A549 (cell line): ENCODE data around the gene PDE3B. TPM values are rescaled to one million over a fixed set of nuclear protein-coding genes. Genes with fewer than 3 reads are reported as not detected.
"Not testable (repeated sequence)": the region's sequence is repeated elsewhere in the genome, so short reads cannot be mapped to it uniquely, and the experiment has no call there.

Experiments used
- ATAC-seq, 2 experiments: fragments of 200-7000 bp in 1 of 2; fragments of >200 bp in 1 of 2; cut with Nextera tagmentation in 1 of 2; cut with Tn5 transposase in 1 of 2; 3 replicates each; pipeline versions ENCODE4 v1.8.0 to v1.9.1; 2018 to 2020; ENCODE audit warnings: mild to moderate bottlenecking in 1 of 2, moderate library complexity in 1 of 2
- CTCF ChIA-PET: fragments of 300-600 bp; sonication (Branson Sonifier 250); formaldehyde crosslinking; extraction: SDS; loops from one replicate; lab custom pipeline; 2021; ENCODE audit warnings: antibody characterized with exemption, inconsistent platforms; lab: Yijun Ruan, JAX
- POLR2A ChIA-PET: fragments of 350-600 bp; formaldehyde crosslinking; extraction: SDS; loops from one replicate; lab custom pipeline; 2021; ENCODE audit warnings: antibody characterized with exemption, inconsistent platforms; lab: Yijun Ruan, JAX
- DNase-seq, 2 experiments: peaks; one replicate each; pipeline versions ENCODE4 v3.0.0 to v3.0.0-alpha.2; 2011 to 2016; ENCODE audit warnings: low read depth in 1 of 2, low spot score in 1 of 2
- FAIRE-seq: peaks from 2 replicates; lab custom pipeline; 2011; peaks lifted over from hg19 to GRCh38; lab: Jason Lieb, UNC
- H3K27ac ChIP-seq, 2 experiments: fragments of >200 bp; sonication (Bioruptor Twin); formaldehyde crosslinking; 3 replicates each; pipeline ENCODE4 v1.5.1; 2016 to 2017
- H3K4me1 ChIP-seq: fragments of >200 bp; sonication (Bioruptor Twin); formaldehyde crosslinking; 3 replicates; pipeline ENCODE4 v1.6.1; 2016
- H3K4me2 ChIP-seq: fragments of >200 bp; sonication (Bioruptor Twin); formaldehyde crosslinking; 3 replicates; pipeline ENCODE4 v1.6.1; 2016
- H3K4me3 ChIP-seq: fragments of >200 bp; sonication (Bioruptor Twin); formaldehyde crosslinking; 3 replicates; pipeline ENCODE4 v1.5.1; 2016
- H3K9me3 ChIP-seq: fragments of >200 bp; sonication (Bioruptor Twin); formaldehyde crosslinking; 3 replicates; pipeline ENCODE4 v1.6.1; 2016
- ATOH8 ChIP-seq: fragments of 250-450 bp; sonication (Bioruptor Pico); IDR thresholded peaks from 2 replicates; pipeline ENCODE4 v1.5.0; 2020; ENCODE audit warnings: low read depth, mild to moderate bottlenecking, moderate library complexity
- CBX2 ChIP-seq: fragments of 200-600 bp; sonication (generic); IDR thresholded peaks from 2 replicates; pipeline ENCODE4 v1.6.1; 2016; ENCODE audit warnings: low read depth, mild to moderate bottlenecking, borderline replicate concordance
- CEBPB ChIP-seq, 2 experiments: fragments of >200 bp in 1 of 2; sonication (Bioruptor Twin) in 1 of 2; formaldehyde crosslinking in 1 of 2; IDR thresholded peaks; 2 replicates each; pipeline ENCODE4 v1.6.1; 2012 to 2016
- CHD2 ChIP-seq: fragments of 150-350 bp; IDR thresholded peaks from 2 replicates; pipeline ENCODE4 v1.6.1; 2014; ENCODE audit warnings: low read length; ENCODE audit not compliant: partially characterized antibody
- CHD4 ChIP-seq: fragments of 200-600 bp; sonication (generic); IDR thresholded peaks from 2 replicates; pipeline ENCODE4 v1.6.1; 2016; ENCODE audit warnings: antibody characterized with exemption, mild to moderate bottlenecking, borderline replicate concordance
- E2F6 ChIP-seq: IDR thresholded peaks from 2 replicates; pipeline ENCODE4 v1.6.1; 2012; ENCODE audit warnings: low read depth, borderline replicate concordance
- FOSB ChIP-seq: fragments of 250-450 bp; sonication (Bioruptor Pico); IDR thresholded peaks from 2 replicates; pipeline ENCODE4 v1.5.0; 2020; ENCODE audit warnings: mild to moderate bottlenecking, moderate library complexity
- FOXS1 ChIP-seq: fragments of 250-450 bp; sonication (Bioruptor Pico); IDR thresholded peaks from 2 replicates; pipeline ENCODE4 v1.5.0; 2020; ENCODE audit warnings: mild to moderate bottlenecking, moderate library complexity
- HES2 ChIP-seq: fragments of >200 bp; sonication (Bioruptor Twin); formaldehyde crosslinking; IDR thresholded peaks from 2 replicates; pipeline ENCODE4 v1.6.1; 2016
- HEYL ChIP-seq: fragments of 250-450 bp; sonication (Bioruptor Pico); IDR thresholded peaks from 2 replicates; pipeline ENCODE4 v1.8.0; 2021; ENCODE audit warnings: mild to moderate bottlenecking, moderate library complexity
- HOXA7 ChIP-seq: fragments of 250-450 bp; sonication (Bioruptor Pico); IDR thresholded peaks from 2 replicates; pipeline ENCODE4 v1.5.0; 2020; ENCODE audit warnings: mild to moderate bottlenecking, moderate library complexity
- HOXB5 ChIP-seq: fragments of 250-450 bp; sonication (Bioruptor Pico); IDR thresholded peaks from 2 replicates; pipeline ENCODE4 v1.5.0; 2020; ENCODE audit warnings: mild to moderate bottlenecking, moderate library complexity
- KDM1A ChIP-seq: fragments of 200-600 bp; sonication (generic); IDR thresholded peaks from 2 replicates; pipeline ENCODE4 v1.6.1; 2016; ENCODE audit warnings: low read depth, mild to moderate bottlenecking
- MAX ChIP-seq: IDR thresholded peaks from 2 replicates; pipeline ENCODE4 v1.6.1; 2012
- MAZ ChIP-seq: fragments of 150-350 bp; IDR thresholded peaks from 2 replicates; pipeline ENCODE4 v1.6.1; 2014; ENCODE audit warnings: antibody characterized with exemption, low read depth, low read length, borderline replicate concordance
- NPAS2 ChIP-seq: fragments of 250-450 bp; sonication (Bioruptor Pico); IDR thresholded peaks from 2 replicates; pipeline ENCODE4 v1.8.0; 2022; ENCODE audit warnings: mild to moderate bottlenecking, moderate library complexity, borderline replicate concordance
- POLR2A ChIP-seq: IDR thresholded peaks from 2 replicates; pipeline ENCODE4 v1.6.1; 2012; ENCODE audit warnings: mild to moderate bottlenecking, low read length
- POLR2AphosphoS2 ChIP-seq: conservative IDR thresholded peaks from 2 replicates; pipeline ENCODE4 v1.6.1; 2012; ENCODE audit warnings: low read length, improper control_type of control experiment, inconsistent platforms
- RARB ChIP-seq: fragments of 250-450 bp; sonication (Bioruptor Pico); IDR thresholded peaks from 2 replicates; pipeline ENCODE4 v1.8.0; 2021; ENCODE audit warnings: mild to moderate bottlenecking, moderate library complexity
- RFX5 ChIP-seq: fragments of 450-650 bp; IDR thresholded peaks from 2 replicates; pipeline ENCODE4 v1.7.1; 2014; ENCODE audit warnings: antibody characterized with exemption, mild to moderate bottlenecking, moderate library complexity
- RNF2 ChIP-seq: fragments of 200-600 bp; sonication (generic); IDR thresholded peaks from 2 replicates; pipeline ENCODE4 v1.6.1; 2016; ENCODE audit warnings: low read depth, mild to moderate bottlenecking, antibody characterized with exemption, moderate library complexity, borderline replicate concordance
- SMC3 ChIP-seq: fragments of >200 bp; sonication (Bioruptor Twin); formaldehyde crosslinking; IDR thresholded peaks from 3 replicates; pipeline ENCODE4 v1.6.1; 2018; ENCODE audit warnings: inconsistent platforms
- SREBF2 ChIP-seq: fragments of 450-650 bp; IDR thresholded peaks from 2 replicates; pipeline ENCODE4 v1.6.1; 2014; ENCODE audit warnings: mild to moderate bottlenecking, moderate library complexity
- TFCP2L1 ChIP-seq: fragments of 250-450 bp; sonication (Bioruptor Pico); IDR thresholded peaks from 2 replicates; pipeline ENCODE4 v1.5.0; 2021; ENCODE audit warnings: mild to moderate bottlenecking
- TP53 ChIP-seq: fragments of 250-450 bp; sonication (Bioruptor Pico); IDR thresholded peaks from 2 replicates; pipeline ENCODE4 v1.5.0; 2021; ENCODE audit warnings: mild to moderate bottlenecking, moderate library complexity
- ZSCAN20 ChIP-seq: fragments of 250-450 bp; sonication (Bioruptor Pico); IDR thresholded peaks from 2 replicates; pipeline ENCODE4 v1.8.0; 2022; ENCODE audit warnings: mild to moderate bottlenecking, moderate library complexity
- WGBS: methylation state at CpG from one replicate; pipeline ENCODE4 v1.1.6; 2017; ENCODE audit errors: missing lambda C conversion rate; 5-methylcytosine and 5-hydroxymethylcytosine counted together
- polyA plus RNA-seq, 4 experiments: library from polyadenylated mRNA; depleted of rRNA in 3 of 4; stranded (reverse); fragments of >200 nt; fragmentation: RNase III in 1 of 4; extraction: RNeasy Plus Mini Kit Qiagen cat#74134 plus additional on column Dnase treatment in 1 of 4; gene quantifications; 2 replicates in 3 of 4; 3 replicates in 1 of 4; pipeline ENCODE4 v1.2.3, GENCODE V29; 2011 to 2017

Gene PDE3B
- polyA plus RNA-seq, 2 of the 4 experiments (the other 2 are of a cell fraction), result 2.4 to 2.9 TPM

GRCh38 chr11:14625586-14626205 is 17.9 kb upstream of the PDE3B start:
- no peak for DNase-seq
- 41% methylated on average over 3 of the region's 3 CpGs for WGBS
- TF ChIP-seq CHD4, result no peak
- no peak for TF ChIP-seq CHD2
- no peak for TF ChIP-seq HES2
- no peak for TF ChIP-seq HOXB5 (CRISPR knock-in tag)
- TF ChIP-seq MAX, result no peak
- TF ChIP-seq ATOH8 (CRISPR knock-in tag), result no peak
- TF ChIP-seq MAZ, result no peak
- TF ChIP-seq SREBF2, result no peak
- TF ChIP-seq, all 56 proteins: peak for 0
- Histone ChIP-seq H3K4me2 (no peak overlapping the region), H3K4me3 (no peak overlapping the region), H3K9me3 (no peaks in the 10 kb centered on the region), H3K27ac (no peak overlapping the region), H3K4me1 (no peaks in the 10 kb centered on the region)
- ATAC-seq (no peak), FAIRE-seq (no peak)
- POLR2A ChIA-PET, result no interaction called here
- CTCF ChIA-PET, result no interaction called here

GRCh38 chr11:14626650-14627049 is 17.0 kb upstream of the PDE3B start:
- H3K4me2 ChIP-seq, result no peak overlapping the region
- TF ChIP-seq TFCP2L1 (CRISPR knock-in tag), result no peak
- TF ChIP-seq RFX5, result no peak
- TF ChIP-seq FOSB (CRISPR knock-in tag), result no peak
- TF ChIP-seq HOXB5 (CRISPR knock-in tag), result no peak
- TF ChIP-seq POLR2AphosphoS2, result no peak
- TF ChIP-seq E2F6, result no peak
- TF ChIP-seq FOXS1 (CRISPR knock-in tag), result no peak
- TF ChIP-seq RNF2, result no peak
- no peak for TF ChIP-seq CBX2
- TF ChIP-seq POLR2A, result no peak
- no peak for TF ChIP-seq SMC3
- no peak for TF ChIP-seq CEBPB (IDR thresholded peaks at IDR 0.05)
- TF ChIP-seq HEYL (CRISPR knock-in tag), result no peak
- no peak for TF ChIP-seq RARB (CRISPR knock-in tag)
- no peak for TF ChIP-seq NPAS2 (CRISPR knock-in tag)
- TF ChIP-seq TP53 (CRISPR knock-in tag), result no peak
- TF ChIP-seq HOXA7, result no peak
- no peak for TF ChIP-seq ZSCAN20 (CRISPR knock-in tag)
- no peak for TF ChIP-seq KDM1A
- TF ChIP-seq ATOH8 (CRISPR knock-in tag), result no peak
- FAIRE-seq, result no peak
- POLR2A ChIA-PET, result no interaction called here
- no peaks in the 10 kb centered on the region for H3K9me3 ChIP-seq
- no peaks in the 10 kb centered on the region for H3K4me1 ChIP-seq
- CTCF ChIA-PET, result no interaction called here
- no peak overlapping the region for H3K4me3 ChIP-seq
- ATAC-seq, result no peak
- no peak for DNase-seq
- no peak overlapping the region for H3K27ac ChIP-seq
- 55% methylated on average over 3 of the region's 3 CpGs for WGBS

- CTCF ChIA-PET, FAIRE-seq, POLR2A ChIA-PET, H3K4me3 ChIP-seq, H3K4me1 ChIP-seq, H3K9me3 ChIP-seq, H3K27ac ChIP-seq, ATAC-seq, H3K4me2 ChIP-seq, DNase-seq: not testable (repeated sequence)
- 70% methylated on average over 23 of the region's 26 CpGs for WGBS
Measured at GRCh38 chr11:14633506-14634224, 9.9 kb upstream of the PDE3B start.
